Measurements from ENCODE around the gene MLLT1.
A peak's percentile ranks its signal among the peaks of the same experiment; 100 is the strongest.

Gene MLLT1

DNA sequence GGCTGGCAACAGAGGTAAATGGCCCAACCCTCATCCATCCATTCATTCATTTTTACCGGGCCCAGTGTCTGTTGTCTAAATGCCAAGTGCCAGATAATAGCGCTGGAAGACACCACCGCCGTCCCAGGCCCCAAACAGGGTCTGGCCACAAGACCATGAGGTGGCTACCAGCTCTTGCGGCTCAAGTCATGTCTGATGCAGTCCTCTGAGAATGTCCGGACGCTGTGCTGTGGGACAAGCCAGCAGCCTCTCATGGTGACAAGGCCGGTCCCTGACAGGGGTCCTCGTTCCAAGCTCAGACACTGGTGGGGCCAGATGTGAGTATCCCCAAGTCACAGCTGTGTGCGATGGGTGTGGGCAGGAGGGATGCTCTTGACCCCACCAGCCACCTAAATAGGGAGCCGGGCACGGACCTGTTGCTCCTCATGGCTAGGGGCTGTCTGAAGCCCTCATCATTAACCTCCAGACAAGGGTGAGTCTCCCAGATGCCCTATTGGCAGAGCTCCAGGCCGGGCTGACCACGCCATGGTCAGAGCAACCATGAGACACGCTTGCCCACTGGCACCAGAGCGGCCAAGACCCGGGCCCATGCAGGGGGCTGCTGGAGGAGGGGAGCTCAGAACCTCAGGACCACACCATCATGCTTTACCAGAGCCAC lies 58.4 kb downstream of the MLLT1 start:
- Histone ChIP-seq H3K4me3 (ENCODE audit: low read depth in 1 of 2, low read length in 1 of 2) (no peak overlapping the region), H3K27ac (no peak overlapping the region), H3K9me3 (no peaks in the 10 kb centered on the region), H3K4me1 (ENCODE audit: control insufficient read depth in 1 of 2, insufficient read depth in 1 of 2, low read depth in 1 of 2, low read length in 1 of 2) (no peaks in the 10 kb centered on the region), H3K27me3 (no peaks in the 10 kb centered on the region), H3K36me3 (peaks cover 94% of the 10 kb centered on the region)
- TF ChIP-seq, protein P1, sequence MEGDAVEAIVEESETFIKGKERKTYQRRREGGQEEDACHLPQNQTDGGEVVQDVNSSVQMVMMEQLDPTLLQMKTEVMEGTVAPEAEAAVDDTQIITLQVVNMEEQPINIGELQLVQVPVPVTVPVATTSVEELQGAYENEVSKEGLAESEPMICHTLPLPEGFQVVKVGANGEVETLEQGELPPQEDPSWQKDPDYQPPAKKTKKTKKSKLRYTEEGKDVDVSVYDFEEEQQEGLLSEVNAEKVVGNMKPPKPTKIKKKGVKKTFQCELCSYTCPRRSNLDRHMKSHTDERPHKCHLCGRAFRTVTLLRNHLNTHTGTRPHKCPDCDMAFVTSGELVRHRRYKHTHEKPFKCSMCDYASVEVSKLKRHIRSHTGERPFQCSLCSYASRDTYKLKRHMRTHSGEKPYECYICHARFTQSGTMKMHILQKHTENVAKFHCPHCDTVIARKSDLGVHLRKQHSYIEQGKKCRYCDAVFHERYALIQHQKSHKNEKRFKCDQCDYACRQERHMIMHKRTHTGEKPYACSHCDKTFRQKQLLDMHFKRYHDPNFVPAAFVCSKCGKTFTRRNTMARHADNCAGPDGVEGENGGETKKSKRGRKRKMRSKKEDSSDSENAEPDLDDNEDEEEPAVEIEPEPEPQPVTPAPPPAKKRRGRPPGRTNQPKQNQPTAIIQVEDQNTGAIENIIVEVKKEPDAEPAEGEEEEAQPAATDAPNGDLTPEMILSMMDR (IDR thresholded peaks at IDR 0.05), result no peak

- H3K9me3 ChIP-seq, result no peaks in the 10 kb centered on the region
- H3K27me3 ChIP-seq, result no peaks in the 10 kb centered on the region
- H3K4me3 ChIP-seq (ENCODE audit: low read depth in 1 of 2, low read length in 1 of 2), result no peak overlapping the region
- TF ChIP-seq, protein P1 (IDR thresholded peaks at IDR 0.05), result no peak
- peaks cover 94% of the 10 kb centered on the region for H3K36me3 ChIP-seq
- no peaks in the 10 kb centered on the region for H3K4me1 ChIP-seq (ENCODE audit: control insufficient read depth in 1 of 2, insufficient read depth in 1 of 2, low read depth in 1 of 2, low read length in 1 of 2)
- no peak overlapping the region for H3K27ac ChIP-seq
These were observed 59.2 kb downstream of the MLLT1 start for GRCh38 chr19:6220385-6221191.

GRCh38 chr19:6219586-6220290 lies 60.0 kb downstream of the MLLT1 start:
- Histone ChIP-seq H3K27me3 (no peaks in the 10 kb centered on the region), H3K9me3 (no peaks in the 10 kb centered on the region), H3K4me3 (ENCODE audit: low read depth in 1 of 2, low read length in 1 of 2) (no peak overlapping the region), H3K36me3 (peaks cover 94% of the 10 kb centered on the region), H3K4me1 (ENCODE audit: control insufficient read depth in 1 of 2, insufficient read depth in 1 of 2, low read depth in 1 of 2, low read length in 1 of 2) (no peaks in the 10 kb centered on the region), H3K27ac (no peak overlapping the region)
- TF ChIP-seq, protein P1 (IDR thresholded peaks at IDR 0.05), result no peak

DNA sequence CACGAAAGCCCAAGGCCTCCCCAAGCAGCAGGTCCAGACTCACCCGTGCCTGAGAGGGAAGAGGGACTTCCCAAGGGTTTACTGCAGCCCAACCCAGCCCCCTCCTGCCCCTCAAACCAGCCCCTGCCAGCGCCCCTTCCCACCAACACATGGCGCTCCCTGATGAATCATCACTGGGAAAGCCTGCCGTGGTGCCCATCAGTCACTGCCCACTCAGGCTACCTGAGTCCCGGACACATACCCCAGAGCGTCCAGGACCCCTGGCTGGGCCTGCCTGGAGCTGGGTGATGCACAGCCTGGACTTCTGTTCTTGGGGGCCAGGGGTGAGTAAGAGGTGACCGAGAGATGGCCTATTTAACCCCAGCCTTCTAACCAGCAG lies 60.6 kb downstream of the MLLT1 start:
- H3K36me3 ChIP-seq, result peaks cover 94% of the 10 kb centered on the region
- H3K9me3 ChIP-seq, result no peaks in the 10 kb centered on the region
- H3K4me3 ChIP-seq (ENCODE audit: low read depth in 1 of 2, low read length in 1 of 2), result no peak overlapping the region
- H3K4me1 ChIP-seq (ENCODE audit: control insufficient read depth in 1 of 2, insufficient read depth in 1 of 2, low read depth in 1 of 2, low read length in 1 of 2), result no peaks in the 10 kb centered on the region
- TF ChIP-seq, protein P1 (IDR thresholded peaks at IDR 0.05), result no peak
- H3K27ac ChIP-seq, result no peak overlapping the region
- H3K27me3 ChIP-seq, result no peaks in the 10 kb centered on the region

DNA sequence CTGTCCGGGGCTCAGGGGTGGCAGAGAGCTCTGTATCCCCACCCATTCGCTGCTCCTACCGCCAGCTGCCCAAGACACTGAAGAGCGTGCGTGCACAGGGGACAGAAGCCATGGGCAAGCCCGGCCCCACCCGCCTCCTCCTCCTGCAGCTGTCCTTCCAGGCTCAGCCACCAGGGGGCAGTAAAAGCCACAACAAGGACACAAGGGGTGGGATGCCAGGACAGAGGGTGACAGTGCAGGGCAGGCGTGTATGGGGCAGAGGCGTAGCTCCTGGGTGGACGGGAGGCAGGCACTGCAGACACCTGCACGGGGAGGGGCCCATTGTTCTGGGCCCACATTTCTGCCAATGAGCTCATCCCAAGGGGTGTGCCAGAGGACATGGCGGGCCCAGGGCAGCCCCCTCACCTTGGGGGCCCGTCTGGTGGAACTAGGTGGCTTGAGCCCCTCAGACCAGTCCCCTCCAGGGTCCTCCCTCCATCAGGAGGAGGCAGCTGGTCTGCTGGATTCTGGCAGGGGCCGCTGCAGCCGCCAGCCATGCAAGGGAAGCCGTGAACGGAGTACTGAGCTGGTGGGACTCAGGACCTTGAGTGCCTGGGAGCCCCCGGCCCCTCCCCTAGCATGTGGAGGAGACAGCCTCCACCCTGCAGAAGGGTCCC lies 61.2 kb downstream of the MLLT1 start:
- H3K36me3 ChIP-seq, result peaks cover 94% of the 10 kb centered on the region
- no peaks in the 10 kb centered on the region for H3K4me1 ChIP-seq (ENCODE audit: control insufficient read depth in 1 of 2, insufficient read depth in 1 of 2, low read depth in 1 of 2, low read length in 1 of 2)
- no peak overlapping the region for H3K4me3 ChIP-seq (ENCODE audit: low read depth in 1 of 2, low read length in 1 of 2)
- H3K9me3 ChIP-seq, result no peaks in the 10 kb centered on the region
- no peaks in the 10 kb centered on the region for H3K27me3 ChIP-seq
- H3K27ac ChIP-seq, result no peak overlapping the region
- TF ChIP-seq, protein P1 (IDR thresholded peaks at IDR 0.05), result peak; percentile 97
